ENCODE results near the gene FHIT.

The FHIT gene

GRCh38 chr3:60759439-60759838 lies 491.8 kb downstream of the FHIT start:
- no peak for DNase-seq (ENCODE audit: low read depth)

GRCh38 chr3:60758831-60759230 lies 492.4 kb downstream of the FHIT start:
- no peak for DNase-seq (ENCODE audit: low read depth)

- no peak for DNase-seq (ENCODE audit: low read depth)
These were observed 493.1 kb downstream of the FHIT start for GRCh38 chr3:60758171-60758570.

- no peak for DNase-seq (ENCODE audit: low read depth)
These were observed 493.5 kb downstream of the FHIT start for GRCh38 chr3:60757724-60758123.

GRCh38 chr3:60756241-60757030 lies 494.8 kb downstream of the FHIT start:
- DNase-seq (ENCODE audit: low read depth): peak; percentile 7

DNA sequence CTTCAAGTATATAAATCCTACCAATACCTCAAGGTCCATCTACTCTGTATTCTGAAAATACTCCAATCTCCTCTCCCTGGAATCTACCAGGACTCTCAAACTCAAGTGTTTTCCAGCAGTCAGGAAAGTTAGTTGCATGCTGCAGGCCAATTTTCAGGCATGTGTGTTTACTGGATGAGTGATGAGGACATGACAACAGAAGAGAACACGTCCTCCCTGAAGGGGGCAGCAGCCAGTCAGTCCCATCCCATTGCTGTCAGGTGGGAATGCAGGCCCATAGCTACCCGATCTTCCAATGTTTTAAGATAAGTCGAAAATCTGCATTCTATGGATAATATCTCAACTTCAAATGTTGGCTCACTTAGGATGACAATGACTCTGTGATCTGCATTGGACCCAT lies 496.2 kb downstream of the FHIT start:
- no peak for DNase-seq (ENCODE audit: low read depth)

GRCh38 chr3:60754617-60755016 lies 496.6 kb downstream of the FHIT start:
- DNase-seq (ENCODE audit: low read depth): no peak

- DNase-seq (ENCODE audit: low read depth): peak; percentile 57
These were observed 498.4 kb downstream of the FHIT start for GRCh38 chr3:60752809-60753208.

DNA sequence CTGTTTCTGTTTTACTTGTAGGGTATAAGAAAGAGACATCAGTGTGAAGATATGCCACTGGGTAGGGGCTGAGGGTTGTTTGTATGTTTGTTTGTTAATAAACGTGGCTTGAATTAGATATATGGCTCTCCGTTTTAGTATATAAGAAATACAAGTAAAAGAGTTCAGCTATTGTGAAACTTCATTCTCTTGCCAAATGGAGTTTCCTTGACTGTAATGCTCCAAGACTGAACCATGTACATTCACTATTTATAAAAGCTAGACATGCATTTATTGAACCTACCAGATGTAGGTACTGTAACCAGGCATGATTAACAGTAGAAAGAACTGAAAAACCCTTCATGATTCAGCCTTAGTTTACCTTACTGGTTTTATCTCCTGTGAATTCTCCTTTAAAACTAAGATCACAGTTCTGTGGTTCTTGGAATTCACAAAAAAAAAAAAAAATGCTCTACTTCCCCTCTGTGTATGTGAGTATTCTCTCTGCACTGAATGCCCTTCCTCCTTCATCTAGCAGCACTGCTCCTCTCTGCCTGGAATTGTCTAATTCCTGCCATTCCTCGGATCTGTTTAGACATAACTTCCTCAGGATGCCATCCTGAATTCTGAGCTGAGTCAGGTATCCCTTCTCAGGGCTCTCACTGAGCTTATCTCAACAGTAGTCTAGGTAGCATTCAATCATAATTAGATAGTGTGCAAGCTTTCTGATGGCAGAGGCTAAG lies 504.4 kb downstream of the FHIT start:
- DNase-seq (ENCODE audit: low read depth): no peak

DNA sequence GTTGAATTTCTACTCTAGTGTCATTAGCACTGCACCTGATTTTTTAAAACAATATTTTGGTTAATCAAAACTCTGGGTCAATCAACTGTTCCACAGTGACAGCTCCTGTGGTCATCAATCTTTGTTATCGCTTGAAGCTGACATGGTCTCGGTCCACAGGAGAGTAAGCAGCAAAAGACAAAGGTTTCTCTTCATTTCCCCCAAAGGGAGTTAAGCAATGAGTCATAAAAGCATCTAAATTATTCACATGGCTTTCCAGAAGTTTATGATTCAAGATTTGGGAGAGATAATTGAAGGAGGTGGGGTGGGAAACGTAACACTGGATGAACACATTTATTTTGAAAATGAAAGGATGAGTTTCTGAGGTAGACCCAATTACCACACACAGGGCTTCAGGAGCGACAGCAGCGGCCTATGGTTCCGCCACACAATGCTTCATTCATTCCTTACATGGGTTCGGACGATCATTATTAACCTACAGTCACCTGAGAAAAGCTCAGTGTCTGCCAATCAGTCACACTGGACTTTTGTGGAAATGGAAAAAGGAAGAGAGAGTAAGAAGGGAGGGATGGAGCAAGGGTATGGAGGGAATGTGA lies 505.1 kb downstream of the FHIT start:
- DNase-seq (ENCODE audit: low read depth): no peak

DNA sequence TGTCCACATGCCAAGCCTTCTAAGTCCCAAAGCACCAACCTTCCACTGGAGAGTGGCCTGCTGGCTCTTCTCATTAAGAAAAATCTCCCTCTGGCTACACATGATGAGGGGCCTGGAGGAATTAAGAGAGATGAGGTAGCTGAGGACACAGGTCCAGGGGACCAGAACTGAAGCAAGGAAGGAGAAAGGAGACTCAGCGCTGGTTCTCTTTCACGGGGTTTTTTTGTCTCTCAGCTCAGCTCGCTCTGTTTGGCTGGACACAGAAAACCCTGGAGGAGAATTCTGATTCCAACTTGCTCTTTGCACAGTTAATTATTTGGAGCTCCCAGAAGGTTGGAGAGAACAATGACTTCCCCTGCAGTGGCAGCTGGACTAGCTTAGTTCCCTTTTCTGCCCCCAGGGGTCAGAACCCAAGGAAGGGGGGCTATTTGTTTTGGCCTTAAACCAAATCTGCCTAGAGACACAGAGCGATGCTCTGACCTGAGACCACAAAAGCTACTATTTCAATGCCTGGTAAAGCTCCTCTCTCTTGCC lies 507.6 kb downstream of the FHIT start:
- DNase-seq (ENCODE audit: low read depth): no peak

DNA sequence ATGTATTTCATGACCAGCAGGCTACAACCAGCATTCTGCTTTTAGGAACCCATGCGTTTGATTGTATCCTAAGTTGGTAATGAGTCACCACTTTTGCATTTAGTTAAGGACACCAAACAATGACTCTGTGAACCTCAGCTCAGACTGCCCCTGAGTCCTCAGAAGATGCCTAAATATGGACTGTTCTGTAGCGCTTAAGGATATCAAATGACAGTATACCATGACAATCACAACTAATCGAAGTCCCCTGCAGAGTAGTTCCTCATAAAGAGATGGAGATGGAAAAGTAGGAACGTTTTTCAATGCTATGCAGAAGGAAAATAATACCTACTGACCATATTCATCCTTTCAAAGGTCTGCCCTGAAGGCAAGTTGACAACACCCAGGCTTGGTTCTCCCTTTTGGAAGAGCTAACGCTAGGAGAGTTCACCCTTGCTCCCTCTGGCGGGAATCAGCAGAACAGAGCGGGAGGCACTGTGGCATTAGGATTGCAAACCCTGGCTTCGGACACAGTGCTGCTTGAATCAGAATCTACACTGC lies 508.6 kb downstream of the FHIT start:
- peak; percentile 21 for DNase-seq (ENCODE audit: low read depth)

DNA sequence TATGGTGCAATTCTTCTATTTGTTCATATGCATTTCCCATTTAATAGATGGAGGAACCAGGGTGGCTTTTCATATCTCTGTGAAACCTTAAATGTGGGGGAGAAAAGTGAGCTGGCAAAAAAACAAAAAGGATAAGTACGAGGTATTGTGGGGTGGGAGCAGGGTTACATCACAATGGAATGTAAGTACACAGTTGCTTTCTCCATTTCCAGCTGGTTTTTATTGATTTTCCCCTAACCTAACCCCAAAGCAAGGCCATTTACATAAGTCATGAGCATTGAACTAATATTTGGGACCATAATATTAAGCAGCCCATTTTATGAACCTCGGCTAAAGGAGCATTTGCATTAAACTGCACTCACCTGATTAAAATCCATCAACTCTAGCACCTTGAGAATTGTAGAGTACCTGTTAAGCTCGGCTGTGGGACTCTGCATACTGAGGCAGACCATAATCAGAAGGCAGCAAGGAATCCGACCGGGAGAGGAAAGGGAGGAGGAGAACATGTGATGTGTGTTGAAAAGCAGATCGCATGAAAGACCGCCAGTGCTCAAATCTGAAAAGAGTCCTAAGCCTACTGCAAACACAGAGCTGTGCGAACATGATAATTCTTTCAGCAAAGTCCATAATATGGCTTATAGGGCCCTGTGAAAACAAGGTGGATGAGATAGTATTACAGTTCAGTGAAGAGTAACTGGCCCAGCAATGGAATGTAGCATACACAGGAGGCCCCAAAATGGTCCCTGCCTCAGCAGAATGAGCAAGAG lies 513.4 kb downstream of the FHIT start:
- DNase-seq (ENCODE audit: low read depth): no peak

GRCh38 chr3:60730371-60730770 lies 520.9 kb downstream of the FHIT start:
- no peak for DNase-seq (ENCODE audit: low read depth)

DNA sequence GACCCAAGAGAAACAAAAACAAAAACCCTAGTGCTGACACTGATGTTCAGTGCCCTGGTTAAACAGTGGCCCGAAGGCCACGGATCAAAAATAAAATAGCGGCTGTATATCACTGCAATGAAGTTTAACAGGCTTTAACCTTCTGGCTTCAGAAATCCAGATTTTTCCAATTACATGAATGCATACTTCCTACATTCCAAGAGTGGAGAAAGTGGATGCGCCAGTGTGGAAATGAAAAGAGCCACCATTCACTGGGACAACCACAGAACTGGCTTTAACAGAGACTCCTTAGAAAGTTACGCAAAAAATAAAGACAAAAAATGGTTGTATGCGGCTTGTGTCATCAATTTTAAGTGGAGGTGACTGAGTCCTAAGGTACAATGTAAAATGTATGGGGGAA lies 522.2 kb downstream of the FHIT start:
- no peak for DNase-seq (ENCODE audit: low read depth)

DNA sequence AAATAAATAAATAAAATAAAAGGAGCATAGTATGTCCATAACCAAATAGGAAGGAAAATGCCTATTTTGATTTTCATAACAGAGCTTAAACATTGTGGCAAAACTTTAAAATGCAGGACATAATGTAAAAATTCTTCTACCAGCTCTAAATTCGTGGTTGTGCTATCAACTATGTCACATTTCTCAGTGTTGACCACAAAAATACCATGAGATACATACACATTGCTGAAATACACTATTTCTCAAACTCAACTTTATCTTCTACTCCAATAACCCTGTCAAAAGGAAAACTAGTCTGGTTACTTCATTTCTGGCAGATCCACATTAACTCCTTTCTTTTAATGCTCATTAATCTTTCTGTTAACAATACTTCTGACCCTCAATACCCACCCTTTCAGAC lies 523.2 kb downstream of the FHIT start:
- DNase-seq (ENCODE audit: low read depth): no peak

DNA sequence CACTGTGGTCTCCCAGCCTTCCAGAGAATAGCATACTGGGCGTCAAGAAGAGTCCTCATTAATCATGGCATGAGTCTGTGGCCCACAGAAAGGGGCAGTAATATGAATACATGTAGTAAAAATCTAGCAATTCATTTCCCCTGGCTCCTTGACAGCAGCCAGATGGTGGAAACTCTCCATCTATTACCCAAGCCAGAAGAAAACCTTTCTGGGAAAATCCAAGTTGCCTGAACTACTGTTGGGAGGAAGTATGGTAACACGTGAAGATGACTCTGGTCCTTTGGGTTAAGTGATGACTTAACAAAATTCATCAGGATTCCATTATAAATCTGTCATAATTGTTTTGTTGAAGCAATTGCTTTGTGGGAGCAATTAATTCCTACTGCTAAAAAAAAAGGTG lies 530.5 kb downstream of the FHIT start:
- DNase-seq (ENCODE audit: low read depth): peak; percentile 46

- DNase-seq (ENCODE audit: low read depth): no peak
These were observed 534.7 kb downstream of the FHIT start for GRCh38 chr3:60716573-60716972.

DNA sequence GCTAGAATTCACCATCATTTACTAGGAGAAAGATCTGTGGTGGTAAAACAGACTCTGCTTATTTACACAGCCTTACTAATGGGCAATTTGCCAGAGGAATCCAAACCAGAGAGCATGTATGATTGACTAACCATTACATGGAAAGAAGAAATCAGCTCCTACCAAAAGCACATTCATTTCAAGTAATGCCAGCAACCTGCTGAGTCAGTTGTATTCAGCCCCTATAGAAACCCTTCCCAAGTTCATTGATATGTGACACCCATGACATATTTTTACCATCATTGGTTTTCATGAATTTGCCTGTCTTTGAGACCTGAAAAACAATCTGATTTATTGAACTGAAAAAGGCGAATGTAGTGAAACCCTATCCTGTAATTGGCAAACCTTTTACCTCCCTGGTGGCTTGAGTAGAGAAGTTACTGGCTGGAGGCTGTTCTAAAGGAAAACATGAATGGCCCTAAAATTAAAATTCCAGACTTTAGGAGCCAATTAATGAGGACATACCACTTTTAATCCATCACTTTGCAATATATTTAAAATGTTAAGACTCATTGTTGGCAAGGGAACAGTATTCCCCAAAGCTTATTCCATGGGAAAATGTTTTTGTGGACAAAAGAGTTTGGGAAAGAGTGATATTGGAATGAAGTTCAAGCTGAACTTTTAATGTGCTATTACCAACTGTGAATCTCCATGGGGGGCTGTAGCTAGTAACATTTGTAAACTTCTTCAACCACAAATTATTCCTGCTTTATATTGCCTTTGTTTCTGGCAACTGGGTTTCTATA lies 542.9 kb downstream of the FHIT start:
- peak; percentile 69 for DNase-seq (ENCODE audit: low read depth)

- DNase-seq (ENCODE audit: low read depth): no peak
These were observed 543.7 kb downstream of the FHIT start for GRCh38 chr3:60707452-60708020.
